GM18868 (cell line): ENCODE measurements around the gene RNF175.

ENCODE experiments used
- ATAC-seq: cut with Tn5 transposase; IDR thresholded peaks from one replicate; pipeline ENCODE4 v1.9.1; 2021; ENCODE audit warnings: mild to moderate bottlenecking, moderate library complexity; ENCODE audit not compliant: unreplicated experiment

RNF175 gene

GRCh38 chr4:153785910-153786721 is 26.3 kb upstream of the RNF175 start:
- ATAC-seq: peak; percentile 32

- ATAC-seq: no peak
Measured at GRCh38 chr4:153784166-153784699, 24.4 kb upstream of the RNF175 start.

GRCh38 chr4:153782581-153782980 is 22.8 kb upstream of the RNF175 start:
- no peak for ATAC-seq

- ATAC-seq: no peak
Measured at GRCh38 chr4:153781717-153782416, 22.0 kb upstream of the RNF175 start.

GRCh38 chr4:153781280-153781679 is 21.5 kb upstream of the RNF175 start:
- peak; percentile 5 for ATAC-seq

- peak; percentile 85 for ATAC-seq
Measured at GRCh38 chr4:153780876-153781275, 21.1 kb upstream of the RNF175 start.

GRCh38 chr4:153780221-153780620 is 20.4 kb upstream of the RNF175 start:
- ATAC-seq: no peak

GRCh38 chr4:153778383-153778782 is 18.6 kb upstream of the RNF175 start:
- no peak for ATAC-seq

- ATAC-seq: no peak
Measured at GRCh38 chr4:153777421-153777820, 17.6 kb upstream of the RNF175 start.

GRCh38 chr4:153776601-153777000 is 16.8 kb upstream of the RNF175 start:
- no peak for ATAC-seq

- ATAC-seq: no peak
Measured at GRCh38 chr4:153773236-153773690, 13.4 kb upstream of the RNF175 start.

- ATAC-seq: no peak
Measured at GRCh38 chr4:153771046-153771445, 11.2 kb upstream of the RNF175 start.

- ATAC-seq: no peak
Measured at GRCh38 chr4:153766758-153767157, 6.9 kb upstream of the RNF175 start.

GRCh38 chr4:153765894-153766293 is 6.1 kb upstream of the RNF175 start:
- no peak for ATAC-seq

- ATAC-seq: no peak
Measured at GRCh38 chr4:153764601-153765368, 5.0 kb upstream of the RNF175 start.

GRCh38 chr4:153763404-153763803 is 3.6 kb upstream of the RNF175 start:
- no peak for ATAC-seq

- ATAC-seq: no peak
Measured at GRCh38 chr4:153758688-153759406, 977 bp downstream of the RNF175 start.

- ATAC-seq: no peak
Measured at GRCh38 chr4:153758136-153758535, 1.7 kb downstream of the RNF175 start.

GRCh38 chr4:153757407-153757806 is 2.4 kb downstream of the RNF175 start:
- no peak for ATAC-seq

GRCh38 chr4:153755186-153755585 is 4.6 kb downstream of the RNF175 start:
- ATAC-seq: no peak
